ENCODE measurements around the gene KIAA1328. TPM values are rescaled to one million over a fixed set of nuclear protein-coding genes. Genes with fewer than 3 reads are reported as not detected.

KIAA1328 gene
- polyA plus RNA-seq, 1 of the 3 experiments (the other 2 are of a cell fraction) = 2.6 TPM

DNA sequence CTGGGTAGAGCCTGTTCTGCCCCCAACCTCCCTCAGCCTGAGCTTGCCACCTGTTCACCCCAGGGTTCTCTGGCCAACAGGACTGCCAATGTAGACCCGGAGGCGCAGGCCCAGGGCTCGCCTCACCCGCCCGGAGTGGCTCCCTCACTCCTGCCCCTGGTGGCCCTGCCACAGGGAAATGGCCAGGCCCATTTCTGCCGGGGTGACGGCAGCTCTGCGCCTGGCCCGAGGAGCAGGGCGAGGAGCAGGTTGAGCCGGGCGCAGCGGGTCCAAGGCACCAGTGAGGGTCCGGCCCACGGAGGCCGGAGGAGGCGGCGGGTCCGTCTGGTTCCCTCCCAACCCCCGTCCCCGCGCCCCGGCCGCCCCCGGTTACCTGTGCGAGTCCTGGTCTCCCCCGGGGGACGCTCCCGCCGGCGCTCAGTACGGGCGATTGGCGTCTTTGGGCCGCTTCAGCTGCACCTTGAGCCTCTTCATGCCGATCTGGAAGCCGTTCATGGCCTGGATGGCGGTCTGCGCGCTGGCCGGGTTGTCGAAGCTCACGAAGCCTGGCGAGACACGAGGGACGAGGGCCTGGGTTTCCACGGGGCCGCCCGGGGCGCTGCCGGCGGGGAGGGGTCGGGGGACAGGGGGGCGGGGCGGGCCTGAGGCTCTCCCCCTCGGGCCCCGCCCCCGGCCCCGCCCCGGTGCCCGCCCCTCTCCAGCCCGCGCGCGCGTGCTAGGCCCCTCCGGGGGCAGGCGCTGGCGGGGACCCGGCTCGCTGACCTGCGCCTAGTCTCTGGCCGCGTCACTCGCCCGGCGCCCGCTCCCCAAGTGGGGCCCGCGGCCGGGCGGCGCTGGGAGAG lies 424.7 kb downstream of the KIAA1328 start:
- Histone ChIP-seq H3F3A (replicated peaks; ENCODE audit: insufficient read depth) (no peaks in the 10 kb centered on the region), H3K79me2 (ENCODE audit: insufficient read depth) (no peaks in the 10 kb centered on the region), H4K20me1 (ENCODE audit: insufficient read depth) (no peaks in the 10 kb centered on the region), H3K36me3 (replicated peaks in 1 of 2; ENCODE audit: control insufficient read depth in 1 of 2, insufficient read depth in 2 of 2, low read length in 1 of 2) (no peaks in the 10 kb centered on the region), H3K27ac (ENCODE audit: low read depth in 2 of 2, low read length in 1 of 2) (no peak overlapping the region), H3K4me1 (ENCODE audit: control insufficient read depth in 1 of 2, insufficient read depth in 2 of 2, low read depth in 1 of 2, low read length in 1 of 2) (no peaks in the 10 kb centered on the region; a peak in 1 of 4 replicates), H3K4me3 (ENCODE audit: low read depth in 2 of 2, low read length in 1 of 2) (no peak overlapping the region), H3K27me3 (ENCODE audit: insufficient read depth) (no peaks in the 10 kb centered on the region; the same call in none of the 2 replicates), H3K9me2 (no peaks in the 10 kb centered on the region), H2AFZ (ENCODE audit: low read depth) (no peak overlapping the region), H3K9ac (no peak overlapping the region), H3K9me3 (no peaks in the 10 kb centered on the region), H3K4me2 (no peak overlapping the region)
- DNase-seq = peak; percentile 83
- ChIA-PET CTCF (no interaction called here), POLR2A (no interaction called here)
- no peak for TF ChIP-seq NFIC (IDR thresholded peaks at IDR 0.05; ENCODE audit: borderline replicate concordance)
- TF ChIP-seq, protein P1, sequence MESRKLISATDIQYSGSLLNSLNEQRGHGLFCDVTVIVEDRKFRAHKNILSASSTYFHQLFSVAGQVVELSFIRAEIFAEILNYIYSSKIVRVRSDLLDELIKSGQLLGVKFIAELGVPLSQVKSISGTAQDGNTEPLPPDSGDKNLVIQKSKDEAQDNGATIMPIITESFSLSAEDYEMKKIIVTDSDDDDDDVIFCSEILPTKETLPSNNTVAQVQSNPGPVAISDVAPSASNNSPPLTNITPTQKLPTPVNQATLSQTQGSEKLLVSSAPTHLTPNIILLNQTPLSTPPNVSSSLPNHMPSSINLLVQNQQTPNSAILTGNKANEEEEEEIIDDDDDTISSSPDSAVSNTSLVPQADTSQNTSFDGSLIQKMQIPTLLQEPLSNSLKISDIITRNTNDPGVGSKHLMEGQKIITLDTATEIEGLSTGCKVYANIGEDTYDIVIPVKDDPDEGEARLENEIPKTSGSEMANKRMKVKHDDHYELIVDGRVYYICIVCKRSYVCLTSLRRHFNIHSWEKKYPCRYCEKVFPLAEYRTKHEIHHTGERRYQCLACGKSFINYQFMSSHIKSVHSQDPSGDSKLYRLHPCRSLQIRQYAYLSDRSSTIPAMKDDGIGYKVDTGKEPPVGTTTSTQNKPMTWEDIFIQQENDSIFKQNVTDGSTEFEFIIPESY (IDR thresholded peaks at IDR 0.05; ENCODE audit: borderline replicate concordance, low read depth) = no peak
- no peak for TF ChIP-seq SIN3A (IDR thresholded peaks at IDR 0.05; ENCODE audit: borderline replicate concordance, low read depth, low read length)
- no peak for TF ChIP-seq MEF2A (IDR thresholded peaks at IDR 0.05; ENCODE audit: borderline replicate concordance, low read depth)
- TF ChIP-seq YY1 (IDR thresholded peaks at IDR 0.05; ENCODE audit: low read depth) = no peak
- TF ChIP-seq FOXM1 (IDR thresholded peaks at IDR 0.05; ENCODE audit: low read depth) = no peak
- TF ChIP-seq TAF1 (IDR thresholded peaks at IDR 0.05; ENCODE audit: borderline replicate concordance, low read depth, low read length) = no peak
- TF ChIP-seq FOSL2 (IDR thresholded peaks at IDR 0.05; ENCODE audit: borderline replicate concordance, low read depth) = no peak
- no peak for TF ChIP-seq RFX5 (IDR thresholded peaks at IDR 0.05; ENCODE audit: low read length)
- no peak for TF ChIP-seq IRF3 (IDR thresholded peaks at IDR 0.05; ENCODE audit: low read depth, low read length)
- WGBS (ENCODE audit: low lambda C conversion rate) = 74% methylated on average over 24 of the region's 83 CpGs

DNA sequence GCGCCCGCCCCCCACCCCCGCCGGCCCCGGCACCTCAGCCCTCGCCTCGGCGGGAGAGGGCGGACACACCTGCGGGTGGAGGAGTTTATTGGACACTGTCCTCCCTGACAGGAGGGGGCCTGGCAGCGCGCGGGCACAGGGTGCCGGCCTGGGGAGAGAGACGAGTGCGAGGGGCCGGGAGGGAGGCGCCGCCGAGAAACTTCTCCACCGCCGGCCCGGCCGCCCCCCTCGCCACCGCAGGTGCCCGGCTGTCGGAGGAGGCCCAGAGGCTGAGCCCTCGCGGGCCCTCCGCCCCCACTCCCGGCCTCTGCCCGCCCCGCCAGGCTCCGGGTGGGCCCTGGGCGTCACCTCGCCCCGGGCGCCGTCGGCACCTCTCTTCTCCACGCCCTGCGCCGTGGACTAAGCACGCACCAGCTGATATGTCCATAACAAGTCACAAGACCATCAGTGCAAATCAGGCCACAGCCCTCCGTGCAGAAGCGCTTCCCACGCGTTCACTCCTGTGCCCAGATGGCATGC lies 425.4 kb downstream of the KIAA1328 start:
- H2AFZ ChIP-seq (ENCODE audit: low read depth) = no peak overlapping the region
- no peaks in the 10 kb centered on the region for H3K9me2 ChIP-seq
- H3K4me1 ChIP-seq (ENCODE audit: control insufficient read depth in 1 of 2, insufficient read depth in 2 of 2, low read depth in 1 of 2, low read length in 1 of 2) = no peaks in the 10 kb centered on the region; a peak in 1 of 4 replicates
- no peaks in the 10 kb centered on the region for H3K79me2 ChIP-seq (ENCODE audit: insufficient read depth)
- POLR2A ChIA-PET = no interaction called here
- no peaks in the 10 kb centered on the region; the same call in none of the 2 replicates for H3K27me3 ChIP-seq (ENCODE audit: insufficient read depth)
- H3K27ac ChIP-seq (ENCODE audit: low read depth in 2 of 2, low read length in 1 of 2) = no peak overlapping the region
- DNase-seq = no peak
- no peaks in the 10 kb centered on the region for H3F3A ChIP-seq (replicated peaks; ENCODE audit: insufficient read depth)
- 79% methylated on average over 20 of the region's 49 CpGs for WGBS (ENCODE audit: low lambda C conversion rate)
- H3K4me3 ChIP-seq (ENCODE audit: low read depth in 2 of 2, low read length in 1 of 2) = no peak overlapping the region
- CTCF ChIA-PET = no interaction called here
- TF ChIP-seq TCF12 (IDR thresholded peaks at IDR 0.05) = no peak
- TF ChIP-seq, protein P2, sequence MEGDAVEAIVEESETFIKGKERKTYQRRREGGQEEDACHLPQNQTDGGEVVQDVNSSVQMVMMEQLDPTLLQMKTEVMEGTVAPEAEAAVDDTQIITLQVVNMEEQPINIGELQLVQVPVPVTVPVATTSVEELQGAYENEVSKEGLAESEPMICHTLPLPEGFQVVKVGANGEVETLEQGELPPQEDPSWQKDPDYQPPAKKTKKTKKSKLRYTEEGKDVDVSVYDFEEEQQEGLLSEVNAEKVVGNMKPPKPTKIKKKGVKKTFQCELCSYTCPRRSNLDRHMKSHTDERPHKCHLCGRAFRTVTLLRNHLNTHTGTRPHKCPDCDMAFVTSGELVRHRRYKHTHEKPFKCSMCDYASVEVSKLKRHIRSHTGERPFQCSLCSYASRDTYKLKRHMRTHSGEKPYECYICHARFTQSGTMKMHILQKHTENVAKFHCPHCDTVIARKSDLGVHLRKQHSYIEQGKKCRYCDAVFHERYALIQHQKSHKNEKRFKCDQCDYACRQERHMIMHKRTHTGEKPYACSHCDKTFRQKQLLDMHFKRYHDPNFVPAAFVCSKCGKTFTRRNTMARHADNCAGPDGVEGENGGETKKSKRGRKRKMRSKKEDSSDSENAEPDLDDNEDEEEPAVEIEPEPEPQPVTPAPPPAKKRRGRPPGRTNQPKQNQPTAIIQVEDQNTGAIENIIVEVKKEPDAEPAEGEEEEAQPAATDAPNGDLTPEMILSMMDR (IDR thresholded peaks at IDR 0.05) = no peak
- no peak for TF ChIP-seq TAF1 (IDR thresholded peaks at IDR 0.05; ENCODE audit: borderline replicate concordance, low read depth, low read length)
- TF ChIP-seq ELF1 (IDR thresholded peaks at IDR 0.05) = no peak
- H3K9me3 ChIP-seq = no peaks in the 10 kb centered on the region
- H3K4me2 ChIP-seq = no peak overlapping the region
- no peaks in the 10 kb centered on the region for H4K20me1 ChIP-seq (ENCODE audit: insufficient read depth)
- no peaks in the 10 kb centered on the region for H3K36me3 ChIP-seq (replicated peaks in 1 of 2; ENCODE audit: control insufficient read depth in 1 of 2, insufficient read depth in 2 of 2, low read length in 1 of 2)
- H3K9ac ChIP-seq = no peak overlapping the region

Measured in SK-N-SH (cell line).